CD14-positive monocyte (primary cell): ENCODE results near the gene OOSP2. TPM values are rescaled to one million over a fixed set of nuclear protein-coding genes. Genes with fewer than 3 reads are reported as not detected.
"Not testable (repeated sequence)": the region's sequence is repeated elsewhere in the genome, so short reads cannot be mapped to it uniquely, and the experiment has no call there.

Experiments used
- DNase-seq, 3 donors: peaks; one replicate each; pipeline ENCODE4 v3.0.0-alpha.2; 2011 to 2022
- H2AFZ ChIP-seq: 2 replicates; pipeline ENCODE4 v1.6.0; 2012; ENCODE audit warnings: mild to moderate bottlenecking, low read depth, low read length, inconsistent platforms; ENCODE audit not compliant: insufficient read depth, poor library complexity, severe bottlenecking
- H3K27ac ChIP-seq, 2 donors: 1 replicate in 1 of 2; 2 replicates in 1 of 2; pipeline ENCODE4 v1.5.1; 2012 to 2013; ENCODE audit warnings: low read length in 2 of 2, control low read depth in 1 of 2, inconsistent platforms in 1 of 2, low read depth in 1 of 2, mild to moderate bottlenecking in 1 of 2
- H3K27me3 ChIP-seq, 2 donors: one replicate each; pipeline versions ENCODE4 v1.6.0 to v1.6.1; 2011 to 2013; ENCODE audit warnings: low read length in 2 of 2; ENCODE audit not compliant: control insufficient read depth in 2 of 2, insufficient read depth in 2 of 2
- H3K36me3 ChIP-seq, 2 donors: replicated peaks in 1 of 2; 1 replicate in 1 of 2; 2 replicates in 1 of 2; pipeline versions ENCODE4 v1.5.1 to v1.6.1; 2012 to 2013; ENCODE audit warnings: low read length in 2 of 2, control low read depth in 1 of 2, inconsistent platforms in 1 of 2, mild to moderate bottlenecking in 1 of 2; ENCODE audit not compliant: insufficient read depth in 2 of 2, control insufficient read depth in 1 of 2
- H3K4me1 ChIP-seq, 2 donors: 1 replicate in 1 of 2; 2 replicates in 1 of 2; pipeline versions ENCODE4 v1.5.1 to v1.6.1; 2012 to 2013; ENCODE audit warnings: low read length in 2 of 2, control low read depth in 1 of 2, inconsistent platforms in 1 of 2, mild to moderate bottlenecking in 1 of 2, moderate library complexity in 1 of 2; ENCODE audit not compliant: insufficient read depth in 2 of 2, control insufficient read depth in 1 of 2
- H3K4me2 ChIP-seq: replicated peaks from 2 replicates; pipeline ENCODE3; 2012; ENCODE audit warnings: low read length, moderate library complexity, mild to moderate bottlenecking; ENCODE audit not compliant: poor library complexity, severe bottlenecking; ENCODE audit errors: extremely low read depth
- H3K4me3 ChIP-seq, 3 experiments: fragments of 200-600 bp in 1 of 3; sonication (generic) in 1 of 3; replicated peaks in 1 of 3; 1 replicate in 2 of 3; 2 replicates in 1 of 3; pipeline ENCODE4 v1.5.1; 2011 to 2013; ENCODE audit warnings: low read length in 3 of 3, mild to moderate bottlenecking in 3 of 3, control low read depth in 2 of 3, low read depth in 2 of 3, inconsistent platforms in 1 of 3, moderate library complexity in 1 of 3
- H3K79me2 ChIP-seq: 2 replicates; pipeline ENCODE4 v1.6.0; 2012; ENCODE audit warnings: mild to moderate bottlenecking, control low read depth, inconsistent platforms, low read length, moderate library complexity; ENCODE audit not compliant: insufficient read depth
- H3K9ac ChIP-seq: 2 replicates; pipeline ENCODE4 v1.6.0; 2017; ENCODE audit warnings: low read length, mild to moderate bottlenecking; ENCODE audit not compliant: insufficient read depth, poor library complexity, severe bottlenecking
- H3K9me3 ChIP-seq, 2 donors: replicated peaks in 1 of 2; 1 replicate in 1 of 2; 2 replicates in 1 of 2; pipeline versions ENCODE4 v1.5.1 to v1.6.1; 2012 to 2013; ENCODE audit warnings: low read length in 2 of 2, control low read depth in 1 of 2; ENCODE audit not compliant: control insufficient read depth in 1 of 2, insufficient read depth in 1 of 2
- H4K20me1 ChIP-seq: 2 replicates; pipeline ENCODE4 v1.6.0; 2012; ENCODE audit warnings: mild to moderate bottlenecking, low read length, control low read depth, moderate library complexity; ENCODE audit not compliant: insufficient read depth
- H3K27ac Mint-ChIP-seq, 7 donors: one replicate each; pipeline ENCODE4 v1.8.0; 2020; ENCODE audit warnings: mild to moderate bottlenecking in 7 of 7, mixed read lengths in 7 of 7, moderate library complexity in 6 of 7, inconsistent platforms in 2 of 7
- H3K27me3 Mint-ChIP-seq, 3 donors: one replicate each; pipeline ENCODE4 v1.8.0; 2021 to 2022; ENCODE audit warnings: low read depth in 3 of 3, mild to moderate bottlenecking in 3 of 3, mixed read lengths in 3 of 3, moderate library complexity in 3 of 3, inconsistent platforms in 1 of 3
- H3K36me3 Mint-ChIP-seq, 2 donors: one replicate each; pipeline ENCODE4 v1.8.0; 2020; ENCODE audit warnings: mixed read lengths in 2 of 2, inconsistent platforms in 1 of 2, mild to moderate bottlenecking in 1 of 2
- H3K4me1 Mint-ChIP-seq: one replicate; pipeline ENCODE4 v1.8.0; 2020; ENCODE audit warnings: mild to moderate bottlenecking, mixed read lengths
- H3K4me3 Mint-ChIP-seq, 2 donors: one replicate each; pipeline ENCODE4 v1.8.0; 2020; ENCODE audit warnings: mild to moderate bottlenecking in 2 of 2, mixed read lengths in 2 of 2, moderate library complexity in 1 of 2
- H3K9me3 Mint-ChIP-seq, 7 donors: one replicate each; pipeline ENCODE4 v1.8.0; 2020 to 2022; ENCODE audit warnings: mixed read lengths in 7 of 7, mild to moderate bottlenecking in 6 of 7, moderate library complexity in 6 of 7, inconsistent platforms in 2 of 7
- WGBS: methylation state at CpG from one replicate; pipeline ENCODE4 v1.1.5; 2013; ENCODE audit warnings: missing lambda C conversion rate; ENCODE audit not compliant: insufficient coverage; 5-methylcytosine and 5-hydroxymethylcytosine counted together
- intact Hi-C, 2 donors: fragments of 100-400 bp; cut with micrococcal nuclease; formaldehyde crosslinking; loops; one replicate each; pipeline versions ENCODE4 v1.15.0 to v1.15.1; 2023
- polyA plus RNA-seq, 3 donors: library from polyadenylated mRNA; depleted of rRNA in 1 of 3; unstranded in 2 of 3; stranded (reverse) in 1 of 3; fragments of 300-500 nt in 2 of 3; fragments of >200 nt in 1 of 3; fragmentation: Illumina TruSeq in 2 of 3; gene quantifications; 1 replicate in 2 of 3; 2 replicates in 1 of 3; pipeline ENCODE4 v1.2.3, GENCODE V29; 2012 to 2021
- TF ChIP-seq, protein P1 (sequence below): fragments of 200-600 bp; IDR thresholded peaks from one replicate; pipeline ENCODE4 v1.8.0; 2022; ENCODE audit warnings: antibody characterized with exemption, mild to moderate bottlenecking

Gene OOSP2
- polyA plus RNA-seq, 3 donors: not detected

- no peaks in the 10 kb centered on the region for H3K27me3 Mint-ChIP-seq
- H3K36me3 Mint-ChIP-seq: peaks cover 7 to 14% of the 10 kb centered on the region in 2 donors
- Histone ChIP-seq H3K79me2 (peaks cover 48% of the 10 kb centered on the region), H3K27me3 (no peaks in the 10 kb centered on the region), H3K4me3 (no peak overlapping the region), H3K4me2 (no peak overlapping the region), H3K9me3 (no peaks in the 10 kb centered on the region), H3K36me3 (peaks cover under 1 to 2% of the 10 kb centered on the region in 2 donors), H4K20me1 (no peaks in the 10 kb centered on the region), H2AFZ (peak overlapping the region; percentile 12), H3K4me1 (peaks cover 11 to 20% of the 10 kb centered on the region in 2 donors), H3K9ac (no peak overlapping the region), H3K27ac (no peak overlapping the region)
- intact Hi-C loops: no loop called here
- no peak overlapping the region for H3K4me3 Mint-ChIP-seq
- WGBS: 100% methylated on average over 1 of the region's 1 CpG
- H3K27ac Mint-ChIP-seq: no peak overlapping the region
- peaks cover 14% of the 10 kb centered on the region for H3K4me1 Mint-ChIP-seq
- H3K9me3 Mint-ChIP-seq: peaks cover 0 to 2% (median 0%) of the 10 kb centered on the region in 7 donors
- TF ChIP-seq, protein P1, sequence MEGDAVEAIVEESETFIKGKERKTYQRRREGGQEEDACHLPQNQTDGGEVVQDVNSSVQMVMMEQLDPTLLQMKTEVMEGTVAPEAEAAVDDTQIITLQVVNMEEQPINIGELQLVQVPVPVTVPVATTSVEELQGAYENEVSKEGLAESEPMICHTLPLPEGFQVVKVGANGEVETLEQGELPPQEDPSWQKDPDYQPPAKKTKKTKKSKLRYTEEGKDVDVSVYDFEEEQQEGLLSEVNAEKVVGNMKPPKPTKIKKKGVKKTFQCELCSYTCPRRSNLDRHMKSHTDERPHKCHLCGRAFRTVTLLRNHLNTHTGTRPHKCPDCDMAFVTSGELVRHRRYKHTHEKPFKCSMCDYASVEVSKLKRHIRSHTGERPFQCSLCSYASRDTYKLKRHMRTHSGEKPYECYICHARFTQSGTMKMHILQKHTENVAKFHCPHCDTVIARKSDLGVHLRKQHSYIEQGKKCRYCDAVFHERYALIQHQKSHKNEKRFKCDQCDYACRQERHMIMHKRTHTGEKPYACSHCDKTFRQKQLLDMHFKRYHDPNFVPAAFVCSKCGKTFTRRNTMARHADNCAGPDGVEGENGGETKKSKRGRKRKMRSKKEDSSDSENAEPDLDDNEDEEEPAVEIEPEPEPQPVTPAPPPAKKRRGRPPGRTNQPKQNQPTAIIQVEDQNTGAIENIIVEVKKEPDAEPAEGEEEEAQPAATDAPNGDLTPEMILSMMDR: no peak
- DNase-seq: no peak
These were observed 25.6 kb downstream of the OOSP2 start for GRCh38 chr11:60065801-60066200.

GRCh38 chr11:60069450-60069849, 29.2 kb downstream of the OOSP2 start:
- WGBS: no CpG with 5 or more reads among the region's 2 CpGs
- Histone ChIP-seq H3K9ac (no peak overlapping the region), H3K4me1 (peaks cover 2 to 5% of the 10 kb centered on the region in 2 donors), H2AFZ (peak overlapping the region; percentile 15), H3K27me3 (no peaks in the 10 kb centered on the region), H3K36me3 (peaks cover 4 to 9% of the 10 kb centered on the region in 2 donors), H3K4me3 (no peak overlapping the region), H3K9me3 (no peaks in the 10 kb centered on the region), H3K79me2 (peaks cover 14% of the 10 kb centered on the region), H3K27ac (no peak overlapping the region), H3K4me2 (no peak overlapping the region), H4K20me1 (no peaks in the 10 kb centered on the region)
- Mint-ChIP-seq H3K4me3 (no peak overlapping the region), H3K9me3 (peaks cover 0 to 7% (median 3%) of the 10 kb centered on the region in 7 donors), H3K36me3 (peaks cover 16 to 25% of the 10 kb centered on the region in 2 donors), H3K27me3 (no peaks in the 10 kb centered on the region), H3K27ac (no peak overlapping the region), H3K4me1 (no peaks in the 10 kb centered on the region)
- TF ChIP-seq, protein P1: no peak
- no peak for DNase-seq
- intact Hi-C loops: no loop called here

DNA sequence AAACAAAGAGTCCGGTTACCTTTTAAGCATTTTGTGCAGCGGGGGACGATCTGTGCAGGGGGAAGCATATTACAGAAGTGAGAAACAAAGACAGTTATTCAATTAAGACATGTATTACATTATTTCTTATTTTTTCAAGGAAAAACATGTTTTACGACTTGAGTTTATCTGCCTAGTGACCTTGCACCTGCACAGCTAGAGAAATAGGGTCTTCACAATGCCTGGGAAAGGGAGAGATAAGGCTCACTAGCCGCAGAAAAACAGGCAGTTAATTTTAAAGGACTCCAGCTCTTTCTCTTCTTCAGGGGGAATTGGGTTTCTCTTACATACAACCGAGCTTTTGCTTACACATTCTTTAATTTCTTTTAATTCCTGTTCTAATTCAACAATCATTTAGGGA, 31.4 kb downstream of the OOSP2 start:
- H3K27me3 Mint-ChIP-seq, H3K27ac Mint-ChIP-seq, H3K27me3 ChIP-seq, H4K20me1 ChIP-seq, H3K4me3 ChIP-seq, H3K9me3 Mint-ChIP-seq, H3K4me2 ChIP-seq, DNase-seq, H3K4me1 ChIP-seq, H2AFZ ChIP-seq, H3K27ac ChIP-seq, H3K4me1 Mint-ChIP-seq, H3K4me3 Mint-ChIP-seq, H3K79me2 ChIP-seq, intact Hi-C loops, H3K9ac ChIP-seq, H3K9me3 ChIP-seq, H3K36me3 ChIP-seq: not testable (repeated sequence)
- peaks cover 16 to 25% of the 10 kb centered on the region in 2 donors for H3K36me3 Mint-ChIP-seq
- WGBS: no CpG with 5 or more reads among the region's 6 CpGs
